Measurements from ENCODE around the gene RHO.

GRCh38 chr3:129491794-129492193 is 36.6 kb upstream of the RHO start:
- TF ChIP-seq CTCF (IDR thresholded peaks at IDR 0.05) (no peak), EZH2 (IDR thresholded peaks at IDR 0.05; ENCODE audit: borderline replicate concordance, insufficient read depth, low read depth, low read length, poor library complexity, severe bottlenecking) (no peak)

Data from B cell (primary cell).